HG03196 (cell line): ENCODE data around the gene PLD5.
A peak's percentile ranks its signal among the peaks of the same experiment; 100 is the strongest.
"Not testable (repeated sequence)": the region's sequence is repeated elsewhere in the genome, so short reads cannot be mapped to it uniquely, and the experiment has no call there.

ENCODE experiments used
- ATAC-seq: cut with Tn5 transposase; IDR thresholded peaks from one replicate; pipeline ENCODE4 v1.9.1; 2021; ENCODE audit not compliant: unreplicated experiment

The PLD5 gene

GRCh38 chr1:242081446-242081845 lies 443.1 kb downstream of the PLD5 start:
- no peak for ATAC-seq

- no peak for ATAC-seq
Measured at GRCh38 chr1:242065813-242066212, 458.7 kb downstream of the PLD5 start.

- ATAC-seq = no peak
Measured at GRCh38 chr1:242062271-242062670, 462.2 kb downstream of the PLD5 start.

- ATAC-seq = no peak
Measured at GRCh38 chr1:242059976-242060375, 464.5 kb downstream of the PLD5 start.

GRCh38 chr1:242058582-242058981 lies 465.9 kb downstream of the PLD5 start:
- ATAC-seq = peak; percentile 87

GRCh38 chr1:242058181-242058580 lies 466.3 kb downstream of the PLD5 start:
- ATAC-seq = not testable (repeated sequence)

- no peak for ATAC-seq
Measured at GRCh38 chr1:242057745-242058115, 466.8 kb downstream of the PLD5 start.

- no peak for ATAC-seq
Measured at GRCh38 chr1:242056988-242057744, 467.3 kb downstream of the PLD5 start.

GRCh38 chr1:242055749-242056320 lies 468.7 kb downstream of the PLD5 start:
- ATAC-seq = no peak

GRCh38 chr1:242043165-242043564 lies 481.3 kb downstream of the PLD5 start:
- ATAC-seq = no peak

- ATAC-seq = no peak
Measured at GRCh38 chr1:242034392-242034791, 490.1 kb downstream of the PLD5 start.

- no peak for ATAC-seq
Measured at GRCh38 chr1:242033447-242033846, 491.1 kb downstream of the PLD5 start.
